NOMO-1 (cell line): Measurements from ENCODE around the gene GRIN3A.
"Not testable (repeated sequence)": the region's sequence is repeated elsewhere in the genome, so short reads cannot be mapped to it uniquely, and the experiment has no call there.

Experiments
- DNase-seq, 2 experiments: peaks; one replicate each; lab custom pipeline; 2025; ENCODE audit not compliant: unreplicated experiment in 2 of 2; lab: John Stamatoyannopoulos, UW

Gene GRIN3A

GRCh38 chr9:101585740-101586139 lies 152.7 kb downstream of the GRIN3A start:
- DNase-seq: peak; percentile 73 to 92

- DNase-seq: no peak
Observed at GRCh38 chr9:101582553-101582952, 155.9 kb downstream of the GRIN3A start.

- peak; percentile 56 to 73 for DNase-seq
Observed at GRCh38 chr9:101579711-101580545, 158.5 kb downstream of the GRIN3A start.

- peak; percentile 31 to 74 for DNase-seq
Observed at GRCh38 chr9:101578378-101578777, 160.1 kb downstream of the GRIN3A start.

- no peak for DNase-seq
Observed at GRCh38 chr9:101574731-101575333, 163.6 kb downstream of the GRIN3A start.

- DNase-seq: no peak
Observed at GRCh38 chr9:101572316-101572715, 166.1 kb downstream of the GRIN3A start.

GRCh38 chr9:101571114-101571513 lies 167.3 kb downstream of the GRIN3A start:
- DNase-seq: peak in 1 of 2 experiments; percentile 6

GRCh38 chr9:101569741-101570501 lies 168.5 kb downstream of the GRIN3A start:
- peak in 1 of 2 experiments; percentile 47 for DNase-seq

GRCh38 chr9:101567725-101568350 lies 170.6 kb downstream of the GRIN3A start:
- no peak for DNase-seq

GRCh38 chr9:101566904-101567724 lies 171.3 kb downstream of the GRIN3A start:
- DNase-seq: no peak

GRCh38 chr9:101564252-101564651 lies 174.2 kb downstream of the GRIN3A start:
- no peak for DNase-seq

- no peak for DNase-seq
Observed at GRCh38 chr9:101562966-101563365, 175.5 kb downstream of the GRIN3A start.

GRCh38 chr9:101561740-101562139 lies 176.7 kb downstream of the GRIN3A start:
- DNase-seq: no peak

GRCh38 chr9:101549472-101550098 lies 188.9 kb downstream of the GRIN3A start:
- not testable (repeated sequence) for DNase-seq

GRCh38 chr9:101543098-101543735 lies 195.2 kb downstream of the GRIN3A start:
- no peak for DNase-seq

GRCh38 chr9:101540069-101540468 lies 198.4 kb downstream of the GRIN3A start:
- no peak for DNase-seq

GRCh38 chr9:101536938-101537337 lies 201.5 kb downstream of the GRIN3A start:
- no peak for DNase-seq

- no peak for DNase-seq
Observed at GRCh38 chr9:101536351-101536750, 202.1 kb downstream of the GRIN3A start.
